T-helper 1 cell treated with Interleukin-12 subunit alpha and Interleukin-12 subunit beta and Interleukin-4 antibody, amounts not matched to agents 30 μg/mL and 1 μg/mL, for 36 hours (primary cell): Measurements from ENCODE around the gene HRCT1.
"Not testable (repeated sequence)": the region's sequence is repeated elsewhere in the genome, so short reads cannot be mapped to it uniquely, and the experiment has no call there.

Experiments
- H3K27ac Mint-ChIP-seq: one replicate; pipeline ENCODE4 v1.8.0; 2021; ENCODE audit warnings: mild to moderate bottlenecking, mixed read lengths
- H3K27me3 Mint-ChIP-seq: one replicate; pipeline ENCODE4 v1.8.0; 2021; ENCODE audit warnings: low read depth, mixed read lengths
- H3K36me3 Mint-ChIP-seq: one replicate; pipeline ENCODE4 v1.8.0; 2021; ENCODE audit warnings: low read depth, mixed read lengths
- H3K4me1 Mint-ChIP-seq: one replicate; pipeline ENCODE4 v1.8.0; 2021; ENCODE audit warnings: low read depth, mixed read lengths
- H3K4me3 Mint-ChIP-seq: one replicate; pipeline ENCODE4 v1.8.0; 2021; ENCODE audit warnings: mild to moderate bottlenecking, moderate library complexity, mixed read lengths
- H3K9me3 Mint-ChIP-seq: one replicate; pipeline ENCODE4 v1.8.0; 2021; ENCODE audit warnings: mixed read lengths

The HRCT1 gene

DNA sequence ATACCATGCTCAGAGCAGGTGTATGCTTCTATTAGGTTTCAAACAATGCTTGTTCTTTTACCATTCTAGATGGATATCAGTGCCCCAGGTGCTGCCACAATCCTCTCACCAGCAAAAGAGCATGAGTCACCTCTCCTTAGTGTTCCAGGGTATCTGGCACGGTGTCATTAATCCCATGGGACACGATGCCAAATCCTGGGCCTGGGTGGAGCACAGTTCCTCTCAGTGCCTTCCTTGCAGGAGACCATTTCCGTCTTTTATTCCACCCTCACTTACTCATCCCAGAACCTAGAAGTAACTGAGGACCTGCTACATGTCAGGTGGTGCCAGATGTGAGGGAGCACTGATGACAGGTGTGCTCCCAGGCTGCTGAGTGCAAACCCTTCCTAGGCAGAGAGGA is 34.5 kb upstream of the HRCT1 start:
- Mint-ChIP-seq H3K9me3 (peaks cover 1% of the 10 kb centered on the region), H3K27me3 (peaks cover 15% of the 10 kb centered on the region), H3K4me3 (no peak overlapping the region), H3K27ac (no peak overlapping the region), H3K36me3 (no peaks in the 10 kb centered on the region), H3K4me1 (no peaks in the 10 kb centered on the region)

DNA sequence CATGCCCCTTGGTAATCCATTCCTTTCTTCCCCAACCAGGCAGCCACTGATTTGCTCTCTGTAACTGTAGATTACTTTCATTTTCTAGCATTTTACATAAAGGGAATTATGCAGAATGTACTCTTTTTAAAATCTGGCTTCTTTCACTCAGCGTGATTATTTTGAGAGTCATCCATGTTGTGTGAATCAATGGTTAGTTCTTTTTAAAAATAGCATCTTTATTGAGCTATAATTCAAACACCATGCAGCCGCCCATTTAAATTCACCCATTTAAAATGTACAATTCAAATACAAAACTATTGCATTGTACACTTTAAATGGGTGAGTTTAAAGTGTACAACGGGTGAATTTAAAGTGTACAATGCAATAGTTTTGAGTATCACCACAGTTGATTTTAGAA is 33.5 kb upstream of the HRCT1 start:
- Mint-ChIP-seq H3K9me3 (peaks cover 9% of the 10 kb centered on the region), H3K4me3 (no peak overlapping the region), H3K4me1 (no peaks in the 10 kb centered on the region), H3K27ac (no peak overlapping the region), H3K27me3 (peaks cover 25% of the 10 kb centered on the region), H3K36me3 (no peaks in the 10 kb centered on the region)

DNA sequence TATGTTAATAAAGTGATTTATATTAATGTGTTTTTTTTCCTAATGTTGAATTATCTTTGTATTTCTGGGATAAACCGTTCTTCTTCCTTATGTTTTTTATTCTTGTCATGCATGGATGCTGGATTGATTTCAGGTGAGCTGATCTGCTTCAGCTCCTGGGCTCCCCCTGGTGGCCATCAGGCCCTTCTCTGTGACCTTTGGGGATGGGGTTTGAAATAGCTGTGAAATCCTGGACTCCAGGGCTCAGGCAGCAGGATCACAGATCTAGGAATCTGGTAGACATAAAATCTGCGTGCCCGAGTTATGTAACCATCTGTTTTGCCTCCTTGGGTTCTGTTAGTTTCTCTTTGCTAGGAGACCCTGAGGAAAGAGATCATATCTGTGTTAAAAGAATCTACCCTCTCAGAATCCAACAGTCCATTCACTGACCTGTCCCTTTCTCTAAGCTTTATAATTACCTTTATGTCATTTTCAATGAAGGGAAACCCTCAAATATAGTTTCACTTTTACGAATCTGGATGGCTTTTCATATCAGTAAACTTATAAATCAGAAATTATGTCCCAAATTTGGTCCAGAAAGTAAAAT is 23.6 kb upstream of the HRCT1 start:
- no peaks in the 10 kb centered on the region for H3K36me3 Mint-ChIP-seq
- no peak overlapping the region for H3K4me3 Mint-ChIP-seq
- no peak overlapping the region for H3K27ac Mint-ChIP-seq
- H3K9me3 Mint-ChIP-seq, result peaks cover 6% of the 10 kb centered on the region
- no peaks in the 10 kb centered on the region for H3K4me1 Mint-ChIP-seq
- peaks cover 51% of the 10 kb centered on the region for H3K27me3 Mint-ChIP-seq

DNA sequence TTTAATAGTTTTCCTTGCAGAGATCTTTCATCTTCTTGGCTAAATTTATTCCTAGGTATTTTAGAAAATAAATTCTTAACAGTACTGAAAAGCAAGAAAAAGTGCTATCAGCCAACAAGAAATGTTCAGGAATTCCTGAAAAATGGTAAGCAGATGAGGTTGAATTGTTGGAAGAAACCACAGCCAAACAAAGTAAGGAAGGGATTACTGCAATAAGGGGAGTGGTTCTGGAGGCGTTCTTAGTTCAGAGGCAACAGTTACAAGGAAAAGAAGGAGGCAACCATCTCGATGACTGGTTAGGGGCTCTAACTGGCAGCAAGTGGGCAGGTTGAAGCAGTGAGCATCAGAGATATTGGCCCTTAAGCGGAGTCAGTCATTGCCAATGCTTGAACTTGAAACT is 23.0 kb upstream of the HRCT1 start:
- H3K4me3 Mint-ChIP-seq, result no peak overlapping the region
- H3K4me1 Mint-ChIP-seq, result no peaks in the 10 kb centered on the region
- no peaks in the 10 kb centered on the region for H3K9me3 Mint-ChIP-seq
- H3K36me3 Mint-ChIP-seq, result no peaks in the 10 kb centered on the region
- H3K27ac Mint-ChIP-seq, result no peak overlapping the region
- peaks cover 45% of the 10 kb centered on the region for H3K27me3 Mint-ChIP-seq

DNA sequence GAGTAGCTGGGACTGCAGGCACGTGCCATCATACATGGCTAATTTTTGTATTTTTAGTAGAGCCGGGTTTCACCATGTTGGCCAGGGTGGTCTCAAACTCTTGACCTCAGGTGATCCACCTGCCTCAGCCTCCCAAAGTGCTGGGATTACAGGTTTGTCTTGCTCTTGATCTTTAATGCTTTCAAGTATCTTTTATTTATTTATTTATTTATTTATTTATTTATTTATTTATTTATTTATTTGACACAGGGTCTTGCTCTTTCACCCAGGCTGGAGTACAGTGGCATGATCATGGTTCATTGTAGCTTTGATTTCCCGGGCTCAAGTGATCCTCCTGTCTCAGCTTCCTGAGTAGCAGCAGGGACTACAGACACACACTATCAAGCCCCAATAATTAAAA is 21.1 kb upstream of the HRCT1 start:
- peaks cover 35% of the 10 kb centered on the region for H3K27me3 Mint-ChIP-seq
- H3K4me3 Mint-ChIP-seq, H3K4me1 Mint-ChIP-seq, H3K27ac Mint-ChIP-seq, H3K36me3 Mint-ChIP-seq, H3K9me3 Mint-ChIP-seq: not testable (repeated sequence)

DNA sequence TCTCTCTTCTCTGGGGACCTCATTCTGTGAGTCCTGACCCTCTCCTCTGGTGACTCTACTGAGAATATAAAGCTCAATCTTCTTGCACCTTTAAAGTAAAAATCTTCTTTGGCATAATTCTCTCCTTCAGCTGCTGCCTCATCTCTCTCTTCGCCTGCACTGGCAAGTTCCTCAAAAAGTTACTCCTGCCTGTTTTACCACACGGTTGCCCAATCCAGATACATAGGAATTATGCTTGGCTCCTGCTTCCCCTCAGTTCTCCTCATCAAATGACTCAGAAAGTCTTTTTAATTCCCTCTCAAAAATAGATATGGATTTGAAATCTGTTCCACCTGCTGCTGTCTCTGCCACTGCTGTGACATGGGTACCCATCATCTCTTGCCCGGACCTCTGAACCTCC is 14.4 kb upstream of the HRCT1 start:
- no peaks in the 10 kb centered on the region for H3K4me1 Mint-ChIP-seq
- no peak overlapping the region for H3K27ac Mint-ChIP-seq
- no peaks in the 10 kb centered on the region for H3K36me3 Mint-ChIP-seq
- H3K4me3 Mint-ChIP-seq, result no peak overlapping the region
- H3K9me3 Mint-ChIP-seq, result no peaks in the 10 kb centered on the region
- H3K27me3 Mint-ChIP-seq, result peaks cover 41% of the 10 kb centered on the region

DNA sequence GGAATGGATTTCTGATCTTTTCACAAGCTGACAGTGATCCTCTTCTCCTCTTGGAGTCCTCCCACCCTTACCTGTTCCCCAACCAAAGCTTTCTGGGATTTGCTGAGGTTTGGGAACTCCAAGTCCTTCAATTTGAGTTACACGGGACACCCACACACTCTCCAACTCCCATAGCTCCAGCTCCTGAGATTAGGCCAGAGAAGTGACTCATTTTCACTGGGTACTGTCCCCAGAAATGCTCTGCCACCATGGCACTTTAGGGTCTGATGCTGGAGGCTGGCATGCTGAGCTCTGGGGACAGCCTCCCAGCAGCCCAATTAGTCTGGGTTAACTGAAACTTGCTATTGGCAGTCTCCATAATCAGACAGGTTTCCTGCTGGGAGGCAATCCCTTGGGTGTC is 14.0 kb upstream of the HRCT1 start:
- Mint-ChIP-seq H3K4me3 (no peak overlapping the region), H3K36me3 (no peaks in the 10 kb centered on the region), H3K9me3 (no peaks in the 10 kb centered on the region), H3K27ac (no peak overlapping the region), H3K27me3 (peaks cover 37% of the 10 kb centered on the region), H3K4me1 (no peaks in the 10 kb centered on the region)

DNA sequence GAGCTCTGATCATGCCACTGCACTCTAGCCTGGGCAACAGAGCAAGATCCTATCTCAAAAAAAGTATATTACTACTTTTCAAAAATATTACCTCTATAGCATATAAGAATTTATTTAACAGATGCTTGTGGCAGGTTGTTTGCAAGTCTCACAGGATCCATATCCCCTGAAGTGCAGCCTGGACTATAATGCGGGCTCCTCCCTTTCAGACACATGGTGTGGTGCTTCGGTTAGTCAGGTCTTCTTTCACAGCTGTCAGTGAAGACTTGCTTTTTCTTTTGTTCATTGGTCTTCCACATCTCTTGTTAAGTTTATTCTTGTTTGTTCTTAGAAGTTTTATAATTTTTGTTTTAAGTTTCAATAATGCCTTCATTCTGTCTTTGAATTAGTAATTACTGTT is 9.4 kb upstream of the HRCT1 start:
- peaks cover 35% of the 10 kb centered on the region for H3K27me3 Mint-ChIP-seq
- no peaks in the 10 kb centered on the region for H3K36me3 Mint-ChIP-seq
- no peak overlapping the region for H3K27ac Mint-ChIP-seq
- no peaks in the 10 kb centered on the region for H3K9me3 Mint-ChIP-seq
- no peaks in the 10 kb centered on the region for H3K4me1 Mint-ChIP-seq
- no peak overlapping the region for H3K4me3 Mint-ChIP-seq

DNA sequence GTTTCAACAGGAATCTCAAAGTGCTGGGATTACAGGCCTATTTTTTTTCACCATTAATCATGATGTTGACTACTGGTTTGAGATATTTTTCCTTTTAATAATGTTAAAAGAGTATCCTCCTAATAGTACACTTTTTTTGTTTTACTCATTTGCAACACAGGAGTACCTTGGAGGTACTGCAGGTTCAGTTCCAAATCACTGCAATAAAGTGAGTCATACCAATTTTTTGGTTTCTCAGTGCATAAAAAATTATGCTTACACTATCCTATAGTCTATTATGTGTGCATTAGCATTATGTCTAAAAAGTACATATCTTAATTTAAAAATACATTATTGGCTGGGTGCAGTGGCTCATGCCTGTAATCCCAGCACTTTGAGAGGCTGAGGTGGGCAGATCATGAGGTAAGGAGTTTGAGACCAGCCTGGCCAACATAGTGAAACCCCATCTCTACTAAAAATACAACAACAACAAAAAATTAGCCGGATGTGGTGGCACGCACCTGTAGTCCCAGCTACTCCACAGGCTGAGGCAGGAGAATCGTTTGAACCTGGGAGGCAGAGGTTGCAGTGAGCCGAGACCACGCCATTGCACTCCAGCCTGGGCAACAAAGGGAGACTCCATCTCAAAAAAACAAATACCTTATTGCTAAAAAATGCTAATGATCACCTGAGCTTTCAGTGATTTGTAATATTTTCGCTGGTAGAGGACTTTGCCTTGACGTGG is 8.5 kb upstream of the HRCT1 start:
- not testable (repeated sequence) for H3K27ac Mint-ChIP-seq, H3K36me3 Mint-ChIP-seq

DNA sequence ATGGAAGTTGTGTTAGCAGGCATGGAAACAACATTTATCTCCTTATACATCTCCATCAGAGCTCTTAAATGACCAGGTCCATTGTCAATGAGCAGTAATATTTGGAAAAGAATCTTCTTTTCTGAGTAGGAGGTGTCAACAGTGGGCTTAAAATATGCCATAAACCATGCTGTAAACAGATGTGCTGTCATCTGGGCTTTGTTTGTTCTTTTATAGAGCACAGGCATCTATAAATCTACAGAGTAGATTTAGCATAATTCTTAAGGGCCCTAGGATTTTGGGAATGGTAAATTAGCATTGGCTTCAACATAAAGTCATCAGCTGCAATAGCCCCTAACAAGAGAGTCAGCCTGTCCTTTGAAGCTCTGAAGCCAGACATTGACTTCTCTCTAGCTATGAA is 7.7 kb upstream of the HRCT1 start:
- H3K4me3 Mint-ChIP-seq, result no peak overlapping the region
- no peaks in the 10 kb centered on the region for H3K36me3 Mint-ChIP-seq
- H3K4me1 Mint-ChIP-seq, result no peaks in the 10 kb centered on the region
- no peaks in the 10 kb centered on the region for H3K9me3 Mint-ChIP-seq
- H3K27me3 Mint-ChIP-seq, result peaks cover 34% of the 10 kb centered on the region
- H3K27ac Mint-ChIP-seq, result no peak overlapping the region

More for the DNA sequence above, 8.5 kb upstream of the HRCT1 start:
- peaks cover 29% of the 10 kb centered on the region for H3K27me3 Mint-ChIP-seq
- not testable (repeated sequence) for H3K4me3 Mint-ChIP-seq, H3K4me1 Mint-ChIP-seq, H3K9me3 Mint-ChIP-seq

DNA sequence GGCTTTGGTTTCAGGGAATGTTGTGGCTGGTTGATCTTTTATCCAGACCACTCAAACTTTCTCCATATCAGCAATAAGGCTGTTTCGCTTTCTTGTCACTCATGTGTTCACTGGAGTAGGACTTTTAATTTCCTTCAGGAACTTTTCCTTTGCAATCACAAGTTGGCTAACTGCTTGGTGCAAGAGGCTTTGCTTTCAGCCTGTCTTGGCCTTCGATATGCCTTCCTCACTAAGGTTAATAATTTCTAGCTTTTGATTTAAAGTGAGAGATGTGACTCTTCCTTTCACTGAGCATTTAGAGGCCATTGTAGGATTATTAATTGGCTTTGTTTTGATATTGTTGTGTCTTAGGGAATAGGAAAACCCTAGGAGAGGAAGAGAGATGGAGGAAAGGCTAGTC is 7.0 kb upstream of the HRCT1 start:
- Mint-ChIP-seq H3K36me3 (no peaks in the 10 kb centered on the region), H3K27me3 (peaks cover 32% of the 10 kb centered on the region), H3K9me3 (no peaks in the 10 kb centered on the region), H3K27ac (no peak overlapping the region), H3K4me1 (no peaks in the 10 kb centered on the region), H3K4me3 (no peak overlapping the region)

DNA sequence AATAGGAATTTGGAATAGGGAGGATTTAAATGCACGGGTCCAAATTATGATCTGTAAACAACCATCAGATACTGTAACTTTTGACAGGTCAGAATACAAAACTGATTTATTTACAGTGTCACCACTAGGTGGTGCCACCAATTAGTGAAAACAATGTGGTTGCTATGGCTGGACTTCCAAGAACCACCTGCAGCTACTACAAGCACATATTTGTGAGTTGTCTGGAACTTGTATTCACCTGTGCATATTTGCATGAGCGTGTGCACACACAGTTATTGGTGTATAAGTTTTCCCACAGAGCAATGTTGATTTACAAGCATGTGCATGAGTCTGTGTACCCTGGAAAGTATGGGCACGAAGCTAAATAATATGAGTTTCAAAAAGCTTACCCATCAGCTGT is 3.0 kb upstream of the HRCT1 start:
- no peaks in the 10 kb centered on the region for H3K36me3 Mint-ChIP-seq
- H3K9me3 Mint-ChIP-seq, result no peaks in the 10 kb centered on the region
- peaks cover 16% of the 10 kb centered on the region for H3K27me3 Mint-ChIP-seq
- peaks cover under 1% of the 10 kb centered on the region for H3K4me1 Mint-ChIP-seq
- no peak overlapping the region for H3K4me3 Mint-ChIP-seq
- H3K27ac Mint-ChIP-seq, result no peak overlapping the region

DNA sequence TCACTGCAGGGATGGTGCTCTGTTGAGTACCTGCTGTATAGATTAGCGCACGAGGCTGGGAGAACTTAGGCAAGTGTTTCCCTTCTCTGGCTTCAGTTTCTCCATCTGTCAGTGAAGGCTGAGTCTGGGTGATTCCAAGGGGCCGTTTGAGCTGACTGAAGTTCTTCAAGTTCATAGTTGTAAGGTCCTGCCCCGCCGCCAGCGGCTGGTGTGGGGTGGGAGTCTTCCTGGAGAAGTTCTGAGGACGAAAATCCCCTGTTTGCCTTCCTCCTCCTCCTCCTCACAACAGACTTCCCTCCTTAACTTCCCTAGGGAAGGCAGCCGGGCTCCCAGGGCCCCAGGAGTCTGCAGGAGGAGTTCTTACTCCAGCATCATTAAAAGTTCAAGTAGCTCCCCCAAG is 1.7 kb upstream of the HRCT1 start:
- Mint-ChIP-seq H3K36me3 (no peaks in the 10 kb centered on the region), H3K4me1 (peaks cover 8% of the 10 kb centered on the region), H3K9me3 (no peaks in the 10 kb centered on the region), H3K27me3 (peaks cover 10% of the 10 kb centered on the region), H3K4me3 (no peak overlapping the region), H3K27ac (no peak overlapping the region)

DNA sequence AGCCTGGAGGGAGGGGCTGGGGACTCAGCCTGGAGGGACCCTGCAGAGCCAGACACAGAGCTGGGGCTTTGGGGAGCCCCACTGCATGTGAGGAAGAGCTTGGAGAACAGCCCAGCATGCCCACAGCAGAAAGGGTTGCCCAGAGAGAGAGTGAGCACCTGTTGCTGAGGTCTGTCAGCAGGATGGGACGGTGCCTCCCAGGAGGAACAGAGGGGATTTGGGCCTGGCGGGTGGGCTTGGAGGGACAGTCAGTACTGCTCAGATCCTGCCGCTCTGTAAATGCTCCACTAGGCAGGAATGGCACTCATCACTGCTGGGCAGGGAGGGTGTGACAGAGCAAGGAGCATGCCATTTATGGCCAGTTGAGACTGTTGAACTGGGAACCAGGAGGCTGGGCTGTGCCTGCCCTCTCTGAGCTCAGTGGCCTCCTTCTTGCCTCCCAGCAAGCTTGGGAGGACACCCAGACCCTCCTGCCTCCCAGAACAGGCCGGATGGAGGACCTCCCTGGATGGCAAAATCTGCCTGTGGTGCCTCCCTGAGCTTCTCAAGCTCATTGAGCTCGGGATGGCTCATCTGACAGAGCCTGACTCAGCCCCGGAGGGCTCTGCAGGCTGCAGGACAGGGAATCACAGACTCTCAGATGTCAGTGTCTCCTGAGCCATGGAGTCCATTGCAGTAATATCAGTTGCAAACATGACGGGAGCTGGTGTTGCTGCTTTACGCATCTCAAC is 786 bp upstream of the HRCT1 start:
- no peaks in the 10 kb centered on the region for H3K9me3 Mint-ChIP-seq
- H3K27ac Mint-ChIP-seq, result no peak overlapping the region
- H3K4me1 Mint-ChIP-seq, result peaks cover 12% of the 10 kb centered on the region
- H3K4me3 Mint-ChIP-seq, result no peak overlapping the region
- H3K27me3 Mint-ChIP-seq, result peaks cover 10% of the 10 kb centered on the region
- no peaks in the 10 kb centered on the region for H3K36me3 Mint-ChIP-seq
